GM12878 (cell line): ENCODE data around the gene CLEC2A. TPM values are rescaled to one million over a fixed set of nuclear protein-coding genes. Genes with fewer than 3 reads are reported as not detected.

Source experiments
- ATAC-seq: fragments of 200-7000 bp; cut with Tn5 transposase; 3 replicates; pipeline ENCODE4 v1.9.1; 2020; ENCODE audit warnings: mild to moderate bottlenecking, moderate library complexity
- BruUV-seq: library from RNA; stranded (reverse); fragments of 400-500 nt; replicated peaks from 2 replicates; lab custom pipeline; 2021; lab: Mats Ljungman, UMichigan
- CTCF ChIA-PET: fragments of 300-600 bp; sonication (Branson Sonifier 250); formaldehyde crosslinking; extraction: SDS; loops from one replicate; lab custom pipeline; 2021; ENCODE audit warnings: inconsistent platforms; lab: Yijun Ruan, JAX
- POLR2A ChIA-PET: fragments of 350-600 bp; formaldehyde crosslinking; extraction: SDS; loops from one replicate; lab custom pipeline; 2021; ENCODE audit warnings: inconsistent platforms; lab: Charles Lee
- RAD21 ChIA-PET: fragments of 300-600 bp; sonication (Branson Sonifier 250); formaldehyde crosslinking; loops from one replicate; lab custom pipeline; 2023; ENCODE audit warnings: antibody characterized with exemption; ENCODE audit not compliant: unreplicated experiment; lab: Charles Lee
- SMC1A ChIA-PET: fragments of 300-600 bp; sonication (Branson Sonifier 250); formaldehyde crosslinking; loops from one replicate; lab custom pipeline; 2023; ENCODE audit not compliant: unreplicated experiment, uncharacterized antibody; lab: Charles Lee
- DNase-seq: peaks from one replicate; pipeline ENCODE4 v3.0.0-alpha.2; 2011; ENCODE audit warnings: low read depth, low spot score
- FAIRE-seq: peaks from 3 replicates; lab custom pipeline; 2011; peaks lifted over from hg19 to GRCh38; lab: Jason Lieb, UNC
- H2AFZ ChIP-seq: 2 replicates; pipeline ENCODE4 v1.6.0; 2011; ENCODE audit warnings: low read depth, low read length, control low read depth; ENCODE audit not compliant: control insufficient read depth
- H3K27ac ChIP-seq: 2 replicates; pipeline ENCODE4 v1.5.1; 2011; ENCODE audit warnings: control low read depth; ENCODE audit not compliant: control insufficient read depth, insufficient read depth
- H3K27me3 ChIP-seq, 2 experiments: replicated peaks in 1 of 2; 2 replicates each; pipeline versions ENCODE4 v1.6.0 to v1.6.1; 2011; ENCODE audit warnings: low read length in 1 of 2; ENCODE audit not compliant: control insufficient read depth in 2 of 2, insufficient read depth in 2 of 2
- H3K36me3 ChIP-seq, 2 experiments: 2 replicates each; pipeline ENCODE4 v1.5.1; 2011; ENCODE audit warnings: low read length in 1 of 2; ENCODE audit not compliant: control insufficient read depth in 2 of 2, insufficient read depth in 2 of 2
- H3K4me1 ChIP-seq: 2 replicates; pipeline ENCODE4 v1.6.1; 2011; ENCODE audit warnings: mild to moderate bottlenecking, low read length, moderate library complexity, mixed read lengths; ENCODE audit not compliant: control insufficient read depth, insufficient read depth
- H3K4me2 ChIP-seq: 2 replicates; pipeline ENCODE4 v1.6.0; 2011; ENCODE audit warnings: control low read depth; ENCODE audit not compliant: control insufficient read depth, insufficient read depth
- H3K4me3 ChIP-seq: fragments of 200-600 bp; sonication (generic); 2 replicates; pipeline ENCODE4 v1.5.1; 2016
- H3K79me2 ChIP-seq: 2 replicates; pipeline ENCODE4 v1.6.0; 2011; ENCODE audit warnings: low read length; ENCODE audit not compliant: control insufficient read depth, insufficient read depth
- H3K9ac ChIP-seq: 2 replicates; pipeline ENCODE4 v1.8.0; 2011; ENCODE audit warnings: low read length, control low read depth, mixed read lengths; ENCODE audit not compliant: control insufficient read depth, insufficient read depth
- H3K9me3 ChIP-seq: replicated peaks from 3 replicates; pipeline ENCODE4 v1.5.1; 2011; ENCODE audit warnings: mild to moderate bottlenecking, low read length; ENCODE audit not compliant: control insufficient read depth, insufficient read depth
- H4K20me1 ChIP-seq: 2 replicates; pipeline ENCODE4 v1.6.0; 2011; ENCODE audit not compliant: control insufficient read depth, insufficient read depth
- HSF1 ChIP-seq: fragments of 150-350 bp; IDR thresholded peaks from 2 replicates; pipeline ENCODE4 v1.6.1; 2014; ENCODE audit warnings: mild to moderate bottlenecking, low read depth, low read length
- RAD21 ChIP-seq: IDR thresholded peaks from 2 replicates; pipeline ENCODE4 v1.6.1; 2011; ENCODE audit warnings: mild to moderate bottlenecking, low read depth, low read length, moderate library complexity; ENCODE audit not compliant: insufficient read depth
- REST ChIP-seq: IDR thresholded peaks from 2 replicates; pipeline ENCODE4 v1.6.1; 2012; ENCODE audit warnings: mild to moderate bottlenecking, low read depth, low read length
- SMC3 ChIP-seq: IDR thresholded peaks from 2 replicates; pipeline ENCODE4 v1.6.1; 2011; ENCODE audit warnings: low read length, improper control_type of control experiment, borderline replicate concordance
- WGBS: methylation state at CpG from one replicate; pipeline ENCODE4 v1.1.6; 2016; ENCODE audit warnings: low lambda C conversion rate; ENCODE audit not compliant: insufficient replicate concordance, insufficient coverage; ENCODE audit errors: missing lambda C conversion rate; 5-methylcytosine and 5-hydroxymethylcytosine counted together
- in situ Hi-C: fragments of 300-500 bp; cut with MboI; formaldehyde crosslinking; loops from 9 replicates; pipeline ENCODE4 v1.14.3; 2018; ENCODE audit warnings: mixed read lengths
- intact Hi-C: fragments of 100-400 bp; cut with micrococcal nuclease; formaldehyde crosslinking; loops from one replicate; pipeline ENCODE4 v1.14.2; 2022; ENCODE audit not compliant: unreplicated experiment
- polyA plus RNA-seq, 11 experiments: library from polyadenylated mRNA; depleted of rRNA in 4 of 11; unstranded in 6 of 11; stranded (reverse) in 5 of 11; fragments of >200 nt; fragmentation: Nextera tagmentation in 4 of 11; fragmentation: Illumina TruSeq in 1 of 11; extraction: Ambion mirVana in 4 of 11; extraction: Trizol in 1 of 11; gene quantifications; 1 replicate in 1 of 11; 2 replicates in 10 of 11; pipeline versions ENCODE4 v1.2.1 to v1.2.3, GENCODE V29; 2011 to 2016; ENCODE audit warnings: inconsistent platforms in 2 of 11, missing spikeins in 2 of 11, low read depth in 1 of 11
- total RNA-seq, 4 experiments: library from RNA; depleted of rRNA in 3 of 4; stranded (reverse); fragments of >200 nt in 3 of 4; fragmentation: Illumina TruSeq in 1 of 4; extraction: Trizol in 1 of 4; gene quantifications; 2 replicates each; pipeline versions ENCODE4 v1.2.1 to v1.2.3, GENCODE V29; 2013 to 2021
- TF ChIP-seq, protein P1 (sequence below), 3 experiments: IDR thresholded peaks in 2 of 3; conservative IDR thresholded peaks in 1 of 3; 2 replicates each; pipeline ENCODE4 v1.5.1; 2011; ENCODE audit warnings: low read depth in 3 of 3, low read length in 3 of 3, mild to moderate bottlenecking in 3 of 3, control low read depth in 2 of 3, moderate library complexity in 2 of 3, inconsistent platforms in 1 of 3, mixed read lengths in 1 of 3; ENCODE audit not compliant: control insufficient read depth in 2 of 3, insufficient read depth in 1 of 3; ENCODE audit errors: extremely low read depth in 1 of 3

CLEC2A gene
- total and polyA plus RNA-seq, 10 of the 15 experiments (the other 5 are each of a cell fraction or from before 2014, with no cell fraction given): not detected

- DNase-seq (no peak), ATAC-seq (peak; percentile 67), FAIRE-seq (peak; percentile 65)
- no TSS peak for BruUV-seq
- Histone ChIP-seq H3K4me3 (no peak overlapping the region), H3K4me1 (no peaks in the 10 kb centered on the region), H3K27me3 (no peaks in the 10 kb centered on the region), H4K20me1 (no peaks in the 10 kb centered on the region), H3K36me3 (no peaks in the 10 kb centered on the region), H3K27ac (no peak overlapping the region), H3K9me3 (no peaks in the 10 kb centered on the region), H3K79me2 (no peaks in the 10 kb centered on the region), H3K9ac (no peak overlapping the region), H2AFZ (peak overlapping the region; percentile 11), H3K4me2 (no peak overlapping the region)
- CTCF ChIA-PET: interaction anchor here (0.6 to 5.1 kb wide), 13 partner anchors 8 to 234 kb away, joined by 3 to 97 read pairs (median 4); partner anchors contain the start of gene CLEC12B
- in situ Hi-C loops (loop anchor here (5.0 kb wide), 2 partner anchors 109 to 179 kb away; no protein-coding TSS in a partner anchor), intact Hi-C loops (loop anchor here (1.0 kb wide), 2 partner anchors 112 to 176 kb away; no protein-coding TSS in a partner anchor)
- TF ChIP-seq RAD21 (peak; percentile 59), HSF1 (no peak), SMC3 (peak; percentile 72), REST (no peak)
- TF ChIP-seq, protein P1, sequence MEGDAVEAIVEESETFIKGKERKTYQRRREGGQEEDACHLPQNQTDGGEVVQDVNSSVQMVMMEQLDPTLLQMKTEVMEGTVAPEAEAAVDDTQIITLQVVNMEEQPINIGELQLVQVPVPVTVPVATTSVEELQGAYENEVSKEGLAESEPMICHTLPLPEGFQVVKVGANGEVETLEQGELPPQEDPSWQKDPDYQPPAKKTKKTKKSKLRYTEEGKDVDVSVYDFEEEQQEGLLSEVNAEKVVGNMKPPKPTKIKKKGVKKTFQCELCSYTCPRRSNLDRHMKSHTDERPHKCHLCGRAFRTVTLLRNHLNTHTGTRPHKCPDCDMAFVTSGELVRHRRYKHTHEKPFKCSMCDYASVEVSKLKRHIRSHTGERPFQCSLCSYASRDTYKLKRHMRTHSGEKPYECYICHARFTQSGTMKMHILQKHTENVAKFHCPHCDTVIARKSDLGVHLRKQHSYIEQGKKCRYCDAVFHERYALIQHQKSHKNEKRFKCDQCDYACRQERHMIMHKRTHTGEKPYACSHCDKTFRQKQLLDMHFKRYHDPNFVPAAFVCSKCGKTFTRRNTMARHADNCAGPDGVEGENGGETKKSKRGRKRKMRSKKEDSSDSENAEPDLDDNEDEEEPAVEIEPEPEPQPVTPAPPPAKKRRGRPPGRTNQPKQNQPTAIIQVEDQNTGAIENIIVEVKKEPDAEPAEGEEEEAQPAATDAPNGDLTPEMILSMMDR (IDR thresholded peaks at IDR 0.05 in 2 of 3, conservative IDR thresholded peaks at IDR 0.05 in 1 of 3; ENCODE audit: control insufficient read depth in 2 of 3, extremely low read depth in 1 of 3, insufficient read depth in 1 of 3, low read depth in 3 of 3, low read length in 3 of 3): peak; percentile 38 to 46 (median 43); a peak in 5 of 6 replicates
- 10% methylated on average over 5 of the region's 5 CpGs for WGBS
- RAD21 ChIA-PET: interaction anchor here (1.0 to 2.4 kb wide), 4 partner anchors 128 to 183 kb away, joined by 3 to 20 read pairs (median 4); no protein-coding TSS in a partner anchor
- POLR2A ChIA-PET: no interaction called here
- SMC1A ChIA-PET: interaction anchor here (0.8 to 5.4 kb wide), 9 partner anchors 8 to 176 kb away, joined by 3 to 50 read pairs (median 4); no protein-coding TSS in a partner anchor
Observed at GRCh38 chr12:9925705-9926393, 6.3 kb downstream of the CLEC2A start.
